Liver (tissue), 9 donors: ENCODE measurements around the gene BRWD1. TPM values are rescaled to one million over a fixed set of nuclear protein-coding genes. Genes with fewer than 3 reads are reported as not detected.

Source experiments
- DNase-seq: peaks from one replicate; pipeline ENCODE4 v3.0.0-alpha.2; 2017; ENCODE audit warnings: low spot score
- H3K27ac ChIP-seq, 2 donors: one replicate each; pipeline ENCODE4 v1.7.0; 2013; ENCODE audit warnings: inconsistent platforms in 2 of 2, low read length in 2 of 2, control low read depth in 1 of 2, low read depth in 1 of 2, mild to moderate bottlenecking in 1 of 2
- H3K27me3 ChIP-seq, 4 donors: one replicate each; pipeline versions ENCODE4 v1.6.1 to v1.7.0; 2013; ENCODE audit warnings: low read length in 3 of 4, inconsistent platforms in 1 of 4, mild to moderate bottlenecking in 1 of 4, moderate library complexity in 1 of 4; ENCODE audit not compliant: control insufficient read depth in 4 of 4, insufficient read depth in 4 of 4
- H3K36me3 ChIP-seq, 4 donors: one replicate each; pipeline versions ENCODE4 v1.6.1 to v1.7.0; 2013; ENCODE audit warnings: low read length in 3 of 4, mild to moderate bottlenecking in 3 of 4, low read depth in 1 of 4, moderate library complexity in 1 of 4; ENCODE audit not compliant: control insufficient read depth in 4 of 4, insufficient read depth in 3 of 4
- H3K4me1 ChIP-seq, 4 donors: one replicate each; pipeline versions ENCODE4 v1.6.1 to v1.7.0; 2013; ENCODE audit warnings: low read length in 3 of 4, mild to moderate bottlenecking in 3 of 4, moderate library complexity in 1 of 4; ENCODE audit not compliant: control insufficient read depth in 4 of 4, insufficient read depth in 4 of 4
- H3K4me3 ChIP-seq, 3 donors: one replicate each; pipeline versions ENCODE4 v1.6.1 to v1.7.0; 2013; ENCODE audit warnings: low read length in 3 of 3, control low read depth in 1 of 3, low read depth in 1 of 3, mild to moderate bottlenecking in 1 of 3
- H3K9ac ChIP-seq, 2 donors: one replicate each; pipeline ENCODE4 v1.7.0; 2013; ENCODE audit warnings: low read length in 2 of 2, mild to moderate bottlenecking in 2 of 2, moderate library complexity in 2 of 2, control low read depth in 1 of 2, low read depth in 1 of 2
- H3K9me3 ChIP-seq, 4 donors: one replicate each; pipeline versions ENCODE4 v1.6.1 to v1.7.0; 2013; ENCODE audit warnings: low read length in 3 of 4; ENCODE audit not compliant: control insufficient read depth in 4 of 4
- ATF3 ChIP-seq: IDR thresholded peaks from 2 replicates; pipeline ENCODE4 v1.6.1; 2016; ENCODE audit warnings: antibody characterized with exemption
- CTCF ChIP-seq: fragments of 150-350 bp; IDR thresholded peaks from 2 replicates; pipeline ENCODE4 v1.5.1; 2017; ENCODE audit warnings: improper control_type of control experiment, low read depth, low read length; ENCODE audit not compliant: missing input control
- EGR1 ChIP-seq, 2 donors: IDR thresholded peaks; 2 replicates each; pipeline ENCODE4 v1.6.1; 2016 to 2018; ENCODE audit warnings: antibody characterized with exemption in 2 of 2, low read depth in 2 of 2
- FOXA1 ChIP-seq: IDR thresholded peaks from 2 replicates; pipeline ENCODE4 v1.6.1; 2016; ENCODE audit warnings: antibody characterized with exemption
- FOXA2 ChIP-seq: IDR thresholded peaks from 2 replicates; pipeline ENCODE4 v1.6.1; 2016; ENCODE audit warnings: antibody characterized with exemption
- GABPA ChIP-seq, 2 donors: IDR thresholded peaks in 1 of 2; conservative IDR thresholded peaks in 1 of 2; 2 replicates each; pipeline ENCODE4 v1.6.1; 2016; ENCODE audit warnings: antibody characterized with exemption in 2 of 2, mild to moderate bottlenecking in 1 of 2, moderate library complexity in 1 of 2
- HNF4A ChIP-seq, 2 donors: conservative IDR thresholded peaks; 2 replicates each; pipeline ENCODE4 v1.6.1; 2016; ENCODE audit warnings: antibody characterized with exemption in 2 of 2, mild to moderate bottlenecking in 2 of 2
- HNF4G ChIP-seq: IDR thresholded peaks from 2 replicates; pipeline ENCODE4 v1.6.1; 2016; ENCODE audit warnings: antibody characterized with exemption
- JUND ChIP-seq, 2 donors: IDR thresholded peaks; 2 replicates each; pipeline ENCODE4 v1.6.1; 2016; ENCODE audit warnings: antibody characterized with exemption in 2 of 2
- MAX ChIP-seq: IDR thresholded peaks from 2 replicates; pipeline ENCODE4 v1.6.1; 2016; ENCODE audit warnings: antibody characterized with exemption
- NR2F2 ChIP-seq: IDR thresholded peaks from 2 replicates; pipeline ENCODE4 v1.6.1; 2016; ENCODE audit warnings: antibody characterized with exemption
- RAD21 ChIP-seq, 2 donors: IDR thresholded peaks; 2 replicates each; pipeline ENCODE4 v1.6.1; 2016; ENCODE audit warnings: antibody characterized with exemption in 2 of 2, mild to moderate bottlenecking in 2 of 2
- REST ChIP-seq: IDR thresholded peaks from 2 replicates; pipeline ENCODE4 v1.6.1; 2016; ENCODE audit warnings: antibody characterized with exemption, mild to moderate bottlenecking
- RXRA ChIP-seq, 2 donors: IDR thresholded peaks; 2 replicates each; pipeline ENCODE4 v1.6.1; 2017 to 2018; ENCODE audit warnings: antibody characterized with exemption in 2 of 2, mild to moderate bottlenecking in 1 of 2
- SP1 ChIP-seq: IDR thresholded peaks from 2 replicates; pipeline ENCODE4 v1.6.1; 2018; ENCODE audit warnings: antibody characterized with exemption, mild to moderate bottlenecking
- TAF1 ChIP-seq: conservative IDR thresholded peaks from 2 replicates; pipeline ENCODE4 v1.6.1; 2016; ENCODE audit warnings: antibody characterized with exemption, mild to moderate bottlenecking
- YY1 ChIP-seq: IDR thresholded peaks from 2 replicates; pipeline ENCODE4 v1.6.1; 2016; ENCODE audit warnings: antibody characterized with exemption, mild to moderate bottlenecking
- ZBTB33 ChIP-seq: IDR thresholded peaks from 2 replicates; pipeline ENCODE4 v1.6.1; 2016; ENCODE audit warnings: antibody characterized with exemption
- WGBS: extraction: QIAGEN DNeasy Blood & Tissue Kit; methylation state at CpG from one replicate; pipeline ENCODE4 v1.1.7; 2013; 5-methylcytosine and 5-hydroxymethylcytosine counted together
- polyA plus RNA-seq, 2 donors: library from polyadenylated mRNA; stranded (reverse) in 1 of 2; unstranded in 1 of 2; fragments of 200-250 nt in 1 of 2; fragments of >200 nt in 1 of 2; fragmentation: Nextera tagmentation in 1 of 2; extraction: Ambion mirVana in 1 of 2; gene quantifications; one replicate each; pipeline versions ENCODE4 v1.2.1 to v1.2.3, GENCODE V29; 2013 to 2015
- total RNA-seq, 2 donors: library from RNA; depleted of rRNA; stranded (reverse); fragments of >200 nt; gene quantifications; one replicate each; pipeline ENCODE4 v1.2.3, GENCODE V29; 2014
- donor health status: healthy.
- donor health status: healthy.
- donor health status: healthy.
- donor health status: healthy.
- donor health status: healthy.

The BRWD1 gene
- total and polyA plus RNA-seq, 4 donors: 5.2 to 56.6 (median 20.9) TPM

- DNase-seq: no peak
- Histone ChIP-seq H3K4me3 (no peak overlapping the region), H3K36me3 (peaks cover 5 to 22% (median 16%) of the 10 kb centered on the region in 4 donors), H3K4me1 (peaks cover 0 to 2% (median under 1%) of the 10 kb centered on the region in 4 donors), H3K9ac (no peak overlapping the region), H3K27ac (no peak overlapping the region), H3K9me3 (no peaks in the 10 kb centered on the region), H3K27me3 (no peaks in the 10 kb centered on the region)
- no peak for TF ChIP-seq TAF1
- TF ChIP-seq YY1: no peak
- TF ChIP-seq JUND (IDR thresholded peaks at IDR 0.05): no peak
- no peak for TF ChIP-seq REST
- no peak for TF ChIP-seq NR2F2
- no peak for TF ChIP-seq HNF4A (conservative IDR thresholded peaks at IDR 0.05)
- no peak for TF ChIP-seq ATF3
- TF ChIP-seq FOXA1: no peak
- TF ChIP-seq EGR1 (IDR thresholded peaks at IDR 0.05; ENCODE audit: low read depth in 2 of 2): no peak
- no peak for TF ChIP-seq MAX
- no peak for TF ChIP-seq GABPA (IDR thresholded peaks at IDR 0.05 in 1 of 2, conservative IDR thresholded peaks at IDR 0.05 in 1 of 2)
- no peak for TF ChIP-seq RXRA (IDR thresholded peaks at IDR 0.05)
- TF ChIP-seq RAD21 (IDR thresholded peaks at IDR 0.05): no peak
- TF ChIP-seq CTCF: no peak
- no peak for TF ChIP-seq FOXA2
- TF ChIP-seq ZBTB33: no peak
- TF ChIP-seq HNF4G: no peak
- TF ChIP-seq SP1: no peak
- WGBS: 98% methylated on average over 6 of the region's 6 CpGs
Observed at GRCh38 chr21:39341249-39341923, 28.0 kb upstream of the BRWD1 start.
